GM23248 (cell line): ENCODE data around the gene S1PR1.

Source experiments
- EZH2 ChIP-seq: fragments of 200-600 bp; sonication (generic); IDR thresholded peaks from 2 replicates; pipeline ENCODE4 v1.6.1; 2018; ENCODE audit warnings: antibody characterized with exemption, mild to moderate bottlenecking; ENCODE audit not compliant: insufficient read depth, poor library complexity, severe bottlenecking
- EZH2phosphoT487 ChIP-seq: fragments of 200-600 bp; sonication (generic); IDR thresholded peaks from 2 replicates; pipeline ENCODE4 v1.6.1; 2018; ENCODE audit warnings: antibody characterized with exemption, moderate library complexity, mild to moderate bottlenecking, low read depth; ENCODE audit not compliant: insufficient read depth

GRCh38 chr1:101240041-101240430 is 3.2 kb downstream of the S1PR1 start:
- TF ChIP-seq EZH2, result no peak
- TF ChIP-seq EZH2phosphoT487, result no peak
